Measurements from ENCODE around the gene NME4. TPM values are rescaled to one million over a fixed set of nuclear protein-coding genes. Genes with fewer than 3 reads are reported as not detected.

The NME4 gene
- total RNA-seq, 1 experiment from 2014 or later = 68.2 TPM

DNA sequence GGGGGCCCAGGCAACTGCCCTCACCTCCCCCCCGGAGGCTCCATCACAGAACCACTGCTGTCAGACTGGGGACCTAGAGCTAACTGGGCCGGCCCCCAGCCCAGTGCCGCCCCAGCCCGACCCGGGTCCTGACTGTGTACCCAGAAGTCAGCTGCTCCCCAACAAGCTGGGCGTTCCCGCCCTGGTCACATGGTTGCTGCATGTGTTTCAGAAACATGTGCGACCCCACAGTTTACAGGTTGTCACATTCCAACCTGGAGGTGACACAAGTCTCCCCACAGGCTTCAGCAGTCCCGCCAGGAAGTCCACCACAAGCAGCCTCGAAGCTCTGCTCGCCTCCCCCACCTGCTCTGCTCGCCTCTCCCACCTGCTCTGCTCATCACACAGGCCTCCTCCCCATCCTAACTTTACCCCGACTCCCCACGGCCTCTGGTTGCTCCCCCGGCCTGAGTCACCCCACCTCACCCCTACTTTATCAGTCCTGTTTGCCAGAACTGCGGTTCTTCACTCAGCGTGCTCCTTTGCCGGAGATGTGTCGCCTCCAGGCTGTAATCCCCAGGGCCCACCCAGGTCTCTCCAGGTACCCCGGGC lies 27.6 kb upstream of the NME4 start:
- ChIA-PET POLR2A (no interaction called here), CTCF (no interaction called here), RAD21 (ENCODE audit: low non-redundant PET in 1 of 2, low total read pairs in 2 of 2, uncharacterized antibody in 2 of 2, unreplicated experiment in 2 of 2) (no interaction called here)
- Histone ChIP-seq H3K9me3 (ENCODE audit: control insufficient read depth in 1 of 2, insufficient read depth in 1 of 2, low read depth in 1 of 2, low read length in 2 of 2) (no peaks in the 10 kb centered on the region), H3K9me2 (ENCODE audit: insufficient read depth) (no peaks in the 10 kb centered on the region), H3K79me2 (ENCODE audit: insufficient read depth, low read length) (no peaks in the 10 kb centered on the region), H2AFZ (ENCODE audit: low read depth, low read length, poor library complexity, severe bottlenecking) (no peak overlapping the region), H4K20me1 (ENCODE audit: insufficient read depth) (no peaks in the 10 kb centered on the region), H3K4me3 (replicated peaks in 1 of 2; ENCODE audit: low read depth in 1 of 2, low read length in 2 of 2) (peak overlapping the region; percentile 35 to 46), H3K36me3 (ENCODE audit: control insufficient read depth in 1 of 2, insufficient read depth in 2 of 2, low read length in 2 of 2) (0 out of 4 replicates have a peak, but pooled peaks cover 0 to 3% of the 10 kb centered on the region in 2 experiments), H3K4me2 (ENCODE audit: low read length) (peak overlapping the region; percentile 62), H3K4me1 (ENCODE audit: control insufficient read depth in 1 of 2, insufficient read depth in 2 of 2, low read length in 2 of 2) (peaks cover 3 to 13% of the 10 kb centered on the region in 2 experiments; a peak in 3 of 4 replicates), H3K9ac (ENCODE audit: low read length) (peak overlapping the region; percentile 38), H3K27ac (ENCODE audit: low read depth, low read length) (peak overlapping the region; percentile 32; the same call in 1 of the 2 replicates), H3K27me3 (ENCODE audit: insufficient read depth, low read length) (no peaks in the 10 kb centered on the region)
- no peak for TF ChIP-seq SP1 (IDR thresholded peaks at IDR 0.05; ENCODE audit: low read depth)
- no peak for TF ChIP-seq ZFX (IDR thresholded peaks at IDR 0.05)
- no peak for TF ChIP-seq ZNF274 (IDR thresholded peaks at IDR 0.05; ENCODE audit: low read depth, low read length)
- TF ChIP-seq, protein P1, sequence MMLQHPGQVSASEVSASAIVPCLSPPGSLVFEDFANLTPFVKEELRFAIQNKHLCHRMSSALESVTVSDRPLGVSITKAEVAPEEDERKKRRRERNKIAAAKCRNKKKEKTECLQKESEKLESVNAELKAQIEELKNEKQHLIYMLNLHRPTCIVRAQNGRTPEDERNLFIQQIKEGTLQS (IDR thresholded peaks at IDR 0.05) = no peak
- TF ChIP-seq EZH2 (IDR thresholded peaks at IDR 0.05) = no peak
- no TSS peak for BruUV-seq (replicated peaks)
- DNase-seq (ENCODE audit: low read depth, low spot score) (no peak), ATAC-seq (no peak)
- intact Hi-C loops (cut with micrococcal nuclease) = no loop called here

DNA sequence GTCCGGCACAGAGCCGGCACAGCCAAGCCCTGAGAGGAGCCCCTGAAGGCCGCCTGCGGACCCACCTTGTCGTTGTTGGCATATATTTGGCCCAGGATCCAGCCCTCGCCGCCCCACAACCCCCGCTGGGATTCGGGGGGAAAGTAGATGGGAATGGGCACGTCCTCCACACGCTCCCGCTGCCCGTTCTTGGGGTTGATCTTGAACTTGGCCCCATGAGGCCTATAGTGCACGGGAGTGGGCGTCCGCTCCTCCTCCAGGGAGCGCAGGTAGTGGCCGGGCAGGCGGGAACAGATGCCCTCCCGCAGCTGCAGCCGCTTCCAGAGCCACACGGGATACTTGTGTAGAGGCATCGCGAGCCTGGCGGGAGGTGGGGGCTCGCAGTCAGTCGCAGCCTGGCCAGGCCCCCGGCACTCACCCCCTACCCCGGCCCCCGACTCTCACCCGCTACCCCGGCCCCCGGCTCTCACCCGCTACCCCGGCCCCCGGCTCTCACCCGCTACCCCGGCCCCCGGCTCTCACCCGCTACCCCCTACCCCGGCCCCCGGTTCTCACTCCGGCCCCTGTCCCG lies 27.0 kb upstream of the NME4 start:
- 0 out of 4 replicates have a peak, but pooled peaks cover 0 to 3% of the 10 kb centered on the region in 2 experiments for H3K36me3 ChIP-seq (ENCODE audit: control insufficient read depth in 1 of 2, insufficient read depth in 2 of 2, low read length in 2 of 2)
- POLR2A ChIA-PET = interaction anchor here (1.0 to 1.1 kb wide), 2 partner anchors 11 to 17 kb away, joined by 3 to 5 read pairs; no protein-coding TSS in a partner anchor
- peak; percentile 45 for ATAC-seq

More for the DNA sequence above, 27.0 kb upstream of the NME4 start:
- no peak for DNase-seq (ENCODE audit: low read depth, low spot score)
- intact Hi-C loops (cut with micrococcal nuclease) = no loop called here
- Histone ChIP-seq H3K4me3 (replicated peaks in 1 of 2; ENCODE audit: low read depth in 1 of 2, low read length in 2 of 2) (peak overlapping the region; percentile 35 to 46), H3K27ac (ENCODE audit: low read depth, low read length) (peak overlapping the region; percentile 32; the same call in 1 of the 2 replicates), H3K4me1 (ENCODE audit: control insufficient read depth in 1 of 2, insufficient read depth in 2 of 2, low read length in 2 of 2) (peaks cover 3 to 13% of the 10 kb centered on the region in 2 experiments; a peak in 3 of 4 replicates), H3K9me3 (ENCODE audit: control insufficient read depth in 1 of 2, insufficient read depth in 1 of 2, low read depth in 1 of 2, low read length in 2 of 2) (no peaks in the 10 kb centered on the region), H3K9ac (ENCODE audit: low read length) (peak overlapping the region; percentile 38), H3K27me3 (ENCODE audit: insufficient read depth, low read length) (no peaks in the 10 kb centered on the region), H4K20me1 (ENCODE audit: insufficient read depth) (no peaks in the 10 kb centered on the region), H3K4me2 (ENCODE audit: low read length) (peak overlapping the region; percentile 62), H2AFZ (ENCODE audit: low read depth, low read length, poor library complexity, severe bottlenecking) (no peak overlapping the region), H3K9me2 (ENCODE audit: insufficient read depth) (no peaks in the 10 kb centered on the region), H3K79me2 (ENCODE audit: insufficient read depth, low read length) (no peaks in the 10 kb centered on the region)
- BruUV-seq (replicated peaks) = no TSS peak
- ChIA-PET RAD21 (ENCODE audit: low non-redundant PET in 1 of 2, low total read pairs in 2 of 2, uncharacterized antibody in 2 of 2, unreplicated experiment in 2 of 2) (no interaction called here), CTCF (interaction anchor here (0.6 to 1.2 kb wide), 3 partner anchors 8 to 346 kb away, joined by 3 to 4 read pairs (median 3); partner anchors contain the start of gene AXIN1)
- no peak for TF ChIP-seq SP1 (IDR thresholded peaks at IDR 0.05; ENCODE audit: low read depth)
- TF ChIP-seq, protein P2, sequence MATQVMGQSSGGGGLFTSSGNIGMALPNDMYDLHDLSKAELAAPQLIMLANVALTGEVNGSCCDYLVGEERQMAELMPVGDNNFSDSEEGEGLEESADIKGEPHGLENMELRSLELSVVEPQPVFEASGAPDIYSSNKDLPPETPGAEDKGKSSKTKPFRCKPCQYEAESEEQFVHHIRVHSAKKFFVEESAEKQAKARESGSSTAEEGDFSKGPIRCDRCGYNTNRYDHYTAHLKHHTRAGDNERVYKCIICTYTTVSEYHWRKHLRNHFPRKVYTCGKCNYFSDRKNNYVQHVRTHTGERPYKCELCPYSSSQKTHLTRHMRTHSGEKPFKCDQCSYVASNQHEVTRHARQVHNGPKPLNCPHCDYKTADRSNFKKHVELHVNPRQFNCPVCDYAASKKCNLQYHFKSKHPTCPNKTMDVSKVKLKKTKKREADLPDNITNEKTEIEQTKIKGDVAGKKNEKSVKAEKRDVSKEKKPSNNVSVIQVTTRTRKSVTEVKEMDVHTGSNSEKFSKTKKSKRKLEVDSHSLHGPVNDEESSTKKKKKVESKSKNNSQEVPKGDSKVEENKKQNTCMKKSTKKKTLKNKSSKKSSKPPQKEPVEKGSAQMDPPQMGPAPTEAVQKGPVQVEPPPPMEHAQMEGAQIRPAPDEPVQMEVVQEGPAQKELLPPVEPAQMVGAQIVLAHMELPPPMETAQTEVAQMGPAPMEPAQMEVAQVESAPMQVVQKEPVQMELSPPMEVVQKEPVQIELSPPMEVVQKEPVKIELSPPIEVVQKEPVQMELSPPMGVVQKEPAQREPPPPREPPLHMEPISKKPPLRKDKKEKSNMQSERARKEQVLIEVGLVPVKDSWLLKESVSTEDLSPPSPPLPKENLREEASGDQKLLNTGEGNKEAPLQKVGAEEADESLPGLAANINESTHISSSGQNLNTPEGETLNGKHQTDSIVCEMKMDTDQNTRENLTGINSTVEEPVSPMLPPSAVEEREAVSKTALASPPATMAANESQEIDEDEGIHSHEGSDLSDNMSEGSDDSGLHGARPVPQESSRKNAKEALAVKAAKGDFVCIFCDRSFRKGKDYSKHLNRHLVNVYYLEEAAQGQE (IDR thresholded peaks at IDR 0.05; ENCODE audit: low read depth) = no peak

All from HCT116 (cell line).